Right renal cortex interstitium (tissue), 3 donors: ENCODE results near the gene ZNF814. TPM values are rescaled to one million over a fixed set of nuclear protein-coding genes. Genes with fewer than 3 reads are reported as not detected.
"Not testable (repeated sequence)": the region's sequence is repeated elsewhere in the genome, so short reads cannot be mapped to it uniquely, and the experiment has no call there.

ENCODE experiments used
- DNase-seq, 3 donors: peaks; one replicate each; pipeline ENCODE4 v3.0.0-alpha.2; 2013; ENCODE audit warnings: low read depth in 3 of 3, low spot score in 2 of 3
- polyA plus RNA-seq, 3 donors: library from polyadenylated mRNA; unstranded; fragments of 120-200 nt; gene quantifications; one replicate each; pipeline ENCODE4 v1.2.1, GENCODE V29; 2013; ENCODE audit not compliant: insufficient read length in 3 of 3

ZNF814 gene
- polyA plus RNA-seq, 3 donors, result 52.9 to 54.8 (median 53.1) TPM

DNA sequence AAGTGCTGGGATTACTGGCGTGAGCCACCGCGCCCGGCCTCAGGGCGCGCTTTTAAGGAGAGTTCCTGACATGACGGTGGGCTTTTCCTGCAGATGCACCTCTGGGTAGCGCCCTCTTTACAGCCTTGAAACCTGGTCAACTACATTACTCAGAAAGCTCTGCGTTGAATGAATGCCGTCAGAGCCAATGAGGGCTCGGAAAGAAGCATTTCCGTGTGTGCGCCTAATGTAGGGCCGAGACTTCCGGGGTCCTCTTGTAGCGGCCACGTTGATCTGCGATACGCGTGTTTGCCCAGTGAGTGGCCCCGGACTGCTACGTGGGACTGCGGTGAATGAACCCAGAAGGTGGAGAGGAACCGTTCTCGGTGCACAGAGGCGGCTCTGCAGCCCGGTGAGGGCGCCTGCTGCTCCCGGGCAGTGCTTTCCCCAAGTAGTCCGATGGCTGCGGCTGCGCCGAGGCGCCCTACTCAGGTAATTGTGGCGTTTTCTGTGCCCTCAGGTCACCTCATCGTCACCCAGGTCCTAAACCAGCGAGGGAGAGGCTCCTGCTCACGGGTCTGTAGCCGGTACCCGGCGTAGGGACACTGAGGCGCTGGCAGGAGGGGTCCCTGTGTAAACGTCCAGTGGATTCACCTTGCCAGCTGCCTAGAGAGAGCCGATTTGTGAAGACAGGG is 69.2 kb downstream of the ZNF814 start:
- DNase-seq, result peak in 2 of 3 donors; percentile 78 to 87

DNA sequence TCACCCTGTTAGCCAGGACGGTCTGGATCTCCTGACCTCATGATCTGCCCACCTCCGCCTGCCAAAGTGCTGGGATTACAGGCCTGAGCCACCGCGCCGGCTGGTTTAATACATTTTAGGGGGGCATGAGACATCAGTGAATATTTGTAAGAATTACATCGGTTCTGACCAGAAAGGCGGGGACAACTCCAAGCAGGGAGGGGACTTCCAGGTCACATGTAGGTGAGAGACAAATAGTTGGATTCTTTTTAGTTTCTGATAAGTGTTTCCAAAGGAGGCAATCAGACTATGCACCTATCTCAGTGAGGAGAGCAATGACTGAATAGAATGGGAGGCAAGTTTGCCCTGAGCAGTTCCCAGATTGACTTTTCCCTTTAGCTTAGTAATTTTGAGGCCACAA is 70.5 kb downstream of the ZNF814 start:
- no peak for DNase-seq

DNA sequence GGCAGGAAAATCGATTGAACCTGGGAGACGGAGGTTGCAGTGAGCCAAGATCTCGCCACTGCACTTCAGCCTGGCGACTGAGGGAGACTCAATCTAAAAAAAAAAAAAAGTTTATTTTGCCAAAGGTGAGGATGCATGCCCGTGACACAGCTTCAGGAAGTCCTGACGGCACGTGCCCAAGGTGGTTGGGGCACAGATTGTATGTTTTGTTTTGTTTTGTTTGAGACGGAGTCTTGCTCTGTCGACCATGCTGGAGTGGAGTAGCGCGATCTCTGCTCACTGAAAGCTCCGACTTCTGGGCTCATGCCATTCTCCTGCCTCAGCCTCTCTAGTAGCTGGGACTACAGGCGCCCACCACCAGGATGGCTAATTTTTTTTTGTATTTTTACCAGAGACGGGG is 70.9 kb downstream of the ZNF814 start:
- DNase-seq, result no peak

DNA sequence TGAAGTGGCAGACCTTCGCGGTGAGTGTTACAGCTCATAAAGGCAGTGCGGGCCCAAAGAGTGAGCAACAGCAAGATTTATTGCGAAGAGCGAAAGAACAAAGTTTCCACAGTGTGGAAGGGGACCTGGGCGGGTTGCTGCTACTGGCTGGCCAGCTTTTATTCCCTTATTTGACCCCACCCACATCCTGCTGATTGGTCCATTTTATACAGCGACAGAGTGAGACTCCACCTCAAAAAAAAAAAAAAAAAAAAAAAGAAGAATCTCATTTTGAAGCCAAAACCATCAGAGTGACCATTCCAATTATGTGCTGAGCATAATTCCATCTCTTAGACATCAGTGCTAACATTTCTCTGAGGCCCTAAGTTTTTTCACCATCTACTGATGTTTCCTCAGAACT is 72.2 kb downstream of the ZNF814 start:
- no peak for DNase-seq

DNA sequence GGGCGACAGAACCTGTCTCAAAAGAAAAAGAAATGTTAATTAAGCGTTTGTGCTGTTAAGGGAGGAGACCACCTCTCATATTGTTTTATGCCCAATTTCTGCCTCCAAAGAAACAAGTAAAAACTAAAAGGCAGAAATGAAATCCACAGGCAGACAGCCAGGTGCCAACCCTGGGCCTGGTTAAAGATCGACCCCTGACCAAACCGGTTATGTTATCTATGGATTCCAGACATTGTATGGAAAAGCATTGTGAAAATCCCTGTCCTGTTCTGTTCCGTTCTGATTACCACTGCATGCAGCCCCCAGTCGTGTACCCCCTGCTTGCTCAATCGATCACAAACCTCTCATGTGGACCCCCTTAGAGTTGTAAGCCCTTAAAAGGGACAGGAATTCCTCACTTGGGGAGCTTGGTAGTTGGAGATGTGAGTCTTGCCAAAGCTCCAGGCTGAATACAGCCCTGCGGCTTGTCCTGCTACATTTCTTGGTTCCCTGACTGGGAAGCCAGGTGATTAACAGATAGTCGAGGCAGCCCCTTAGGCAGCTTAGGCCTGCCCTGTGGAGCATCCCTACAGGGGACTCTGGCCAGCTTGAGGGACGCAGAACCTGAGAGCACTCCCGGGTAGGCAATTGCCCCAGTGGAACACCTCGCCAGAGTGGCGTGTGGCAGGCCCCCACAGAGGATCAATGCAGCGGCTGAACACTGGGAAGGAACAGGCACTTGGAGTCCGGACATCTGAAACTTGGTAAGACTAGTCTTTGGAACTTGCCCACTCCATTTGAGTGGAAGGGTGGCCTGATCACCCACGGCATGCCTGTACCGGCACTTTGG is 73.4 kb downstream of the ZNF814 start:
- DNase-seq, result no peak

DNA sequence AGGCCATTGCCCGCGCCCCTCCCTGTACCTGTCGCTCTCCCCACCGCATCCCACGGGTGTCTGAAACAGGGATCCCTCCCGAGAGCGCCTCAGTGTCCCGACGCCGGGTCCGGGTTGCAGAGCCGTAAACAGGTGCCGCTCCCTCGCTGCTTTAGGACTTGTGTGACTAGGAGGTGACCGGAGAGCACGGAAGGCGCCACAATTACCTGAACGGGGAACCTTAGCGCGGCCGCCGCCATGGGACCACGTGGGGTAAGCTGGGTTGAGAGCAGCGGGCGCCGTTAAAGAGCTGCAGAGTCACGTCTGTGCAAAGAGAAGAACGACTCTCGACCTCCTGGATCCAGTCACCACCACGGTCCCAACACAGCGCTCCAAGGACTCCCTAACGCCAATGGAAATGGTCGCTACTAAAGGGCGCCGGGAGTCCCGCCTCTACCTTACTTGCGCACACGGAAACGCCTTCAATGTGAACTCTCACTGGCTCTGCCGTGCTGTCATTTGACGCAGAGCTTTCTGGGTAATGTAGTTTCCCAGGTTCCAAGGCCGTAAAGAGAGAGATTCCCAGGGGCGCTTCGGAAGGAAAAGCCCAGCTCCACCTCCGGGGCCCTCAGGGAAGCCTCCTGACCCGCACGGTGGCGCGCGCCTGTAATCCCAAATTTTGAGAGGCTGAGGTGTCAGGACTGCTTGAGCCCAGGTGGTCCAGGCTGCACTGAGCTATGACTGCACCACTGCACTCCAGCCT is 74.2 kb downstream of the ZNF814 start, which contains the start of gene ZNF552:
ZNF552 (minus strand) TSS at position 409 of the 742 bp plus-strand sequence; CDS start at position 239, 170 bp downstream.
- DNase-seq, result peak in 2 of 3 donors; percentile 84 to 87

DNA sequence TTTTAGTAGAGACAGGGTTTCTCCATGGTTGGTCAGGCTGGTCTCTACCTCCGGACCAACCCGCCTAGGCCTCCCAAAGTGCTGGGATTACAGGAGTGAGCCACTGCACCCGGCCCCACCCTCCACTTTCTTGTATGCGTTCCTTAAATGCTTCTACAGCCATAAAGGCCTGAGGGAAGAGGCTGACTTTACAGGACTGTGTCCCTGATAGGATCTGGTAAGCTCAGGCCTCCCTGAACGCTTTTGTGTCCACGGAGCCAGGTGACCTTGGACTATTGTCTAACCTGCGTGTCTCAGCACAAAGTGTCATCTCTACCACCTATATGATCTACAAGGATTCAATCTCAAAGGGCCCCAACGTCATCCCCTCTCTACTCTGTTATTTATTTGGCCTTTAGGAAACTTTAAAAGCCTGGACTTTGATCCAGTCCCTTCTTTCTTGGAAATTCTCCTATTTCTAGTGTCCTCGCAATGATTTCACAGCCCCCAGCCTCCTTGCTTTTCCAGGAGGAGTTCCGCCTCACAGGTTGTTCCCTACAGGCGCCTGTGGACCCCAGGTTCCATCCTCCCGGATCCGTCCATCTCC is 74.8 kb downstream of the ZNF814 start:
- no peak for DNase-seq

DNA sequence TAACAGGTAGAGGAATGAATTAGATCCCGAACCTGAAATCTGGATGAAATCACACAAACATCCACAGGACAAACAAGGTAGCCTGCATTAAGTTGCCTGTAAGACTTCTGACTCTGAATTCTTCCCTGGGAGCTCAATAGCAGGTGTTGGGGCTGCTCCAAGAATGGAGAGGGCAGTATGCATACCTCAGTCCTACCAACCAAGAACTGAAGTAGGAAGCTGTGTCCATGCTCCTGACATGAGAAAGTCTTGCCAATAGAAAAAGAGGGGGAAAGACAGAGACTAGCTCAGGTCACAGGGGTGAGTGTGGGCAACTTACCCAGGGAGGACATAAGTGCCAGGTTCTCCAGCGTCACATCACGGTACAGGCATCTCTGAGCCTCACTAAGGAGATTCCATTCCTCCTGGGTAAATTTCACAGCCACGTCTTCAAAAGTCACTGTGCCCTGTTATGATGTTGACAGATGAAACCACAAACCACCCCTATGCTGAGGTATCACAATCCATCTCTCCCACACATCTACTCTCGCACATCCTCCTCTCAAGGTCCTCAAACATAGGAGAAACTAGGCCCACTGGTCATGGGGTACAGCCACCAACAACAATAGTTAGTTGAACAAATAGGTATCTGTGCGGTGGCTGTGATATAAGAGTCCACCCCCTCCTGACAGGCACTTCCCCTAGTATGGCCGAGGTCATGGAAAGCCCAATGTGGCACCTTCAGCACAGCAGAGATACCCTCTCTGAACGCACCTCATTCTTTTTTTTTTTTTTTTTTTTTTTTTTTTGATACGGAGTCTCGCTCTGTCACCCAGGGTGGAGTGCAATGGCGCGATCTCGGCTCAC is 75.6 kb downstream of the ZNF814 start:
- not testable (repeated sequence) for DNase-seq

DNA sequence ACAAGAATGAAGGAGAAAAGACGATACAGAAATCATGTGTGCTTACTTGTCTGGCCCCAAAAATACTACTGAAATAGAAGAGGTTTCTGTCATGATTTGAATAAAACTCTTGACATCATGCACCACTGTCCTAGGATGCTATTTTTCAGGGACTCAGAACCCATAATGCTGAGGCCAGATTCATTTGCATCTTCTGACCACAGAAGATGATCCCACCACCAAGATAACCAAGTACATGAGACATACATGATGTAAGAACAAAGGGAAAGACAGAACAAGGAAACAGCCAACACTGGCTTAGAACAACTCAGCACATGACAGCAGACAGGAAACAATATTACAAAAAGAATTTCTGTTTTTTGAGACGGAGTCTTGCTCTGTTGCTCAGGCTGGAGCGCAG is 76.6 kb downstream of the ZNF814 start:
- no peak for DNase-seq

DNA sequence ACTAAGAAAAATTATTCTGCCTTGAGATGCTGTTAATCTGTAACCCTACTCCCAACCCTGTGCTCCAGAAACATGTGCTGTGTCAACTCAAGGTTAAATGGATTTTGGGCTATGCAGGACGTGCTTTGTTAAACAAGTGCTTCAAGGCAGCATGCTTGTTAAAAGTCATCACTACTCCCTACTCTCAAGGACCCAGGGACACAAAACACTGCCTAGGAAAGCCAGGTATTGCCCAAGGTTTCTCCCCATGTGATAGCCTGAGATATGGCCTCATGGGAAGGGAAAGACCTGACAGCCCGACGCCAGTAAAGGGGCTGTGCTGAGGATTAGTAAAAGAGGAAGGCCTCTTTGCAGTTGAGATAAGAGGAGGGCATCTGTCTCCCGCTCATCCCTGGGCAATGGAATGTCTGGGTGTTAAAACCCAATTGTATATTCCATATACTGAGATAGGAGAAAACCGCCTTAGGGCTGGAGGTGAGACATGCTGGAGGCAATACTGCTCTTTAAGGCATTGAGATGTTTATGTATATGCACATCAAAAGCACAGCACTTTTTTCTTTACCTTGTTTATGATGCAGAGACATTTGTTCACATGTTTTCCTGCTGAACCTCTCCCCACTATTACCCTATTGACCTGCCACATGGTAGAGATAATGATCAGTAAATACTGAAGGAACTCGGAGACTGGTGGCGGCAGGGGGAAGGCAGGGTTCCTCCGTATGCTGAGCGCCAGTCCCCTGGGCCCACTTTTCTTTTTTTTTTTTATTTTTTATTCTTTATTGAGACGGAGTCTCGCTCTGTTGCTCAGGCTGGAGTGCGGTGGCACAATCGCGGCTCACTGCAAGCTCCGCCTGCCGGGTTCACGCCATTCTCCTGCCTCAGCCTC is 78.2 kb downstream of the ZNF814 start:
- not testable (repeated sequence) for DNase-seq

DNA sequence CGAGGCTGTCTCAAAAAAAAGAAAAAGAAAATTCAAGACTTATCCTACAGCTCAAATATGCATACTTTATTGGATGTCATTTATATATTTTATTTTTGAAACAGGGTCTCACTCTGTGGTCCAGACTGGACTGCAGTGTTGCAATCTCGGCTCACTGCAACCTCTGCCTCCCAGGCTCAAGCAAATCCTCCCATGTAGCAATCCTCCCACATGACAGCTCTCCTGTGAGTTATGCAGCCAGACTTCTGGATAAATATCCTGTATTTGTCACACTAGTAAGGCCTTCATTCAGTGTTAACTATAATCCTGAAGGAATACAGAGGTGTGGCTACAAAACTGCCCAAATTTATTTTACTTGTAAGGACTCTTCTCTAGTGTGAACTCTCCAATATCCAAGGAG is 81.3 kb downstream of the ZNF814 start:
- DNase-seq, result no peak

DNA sequence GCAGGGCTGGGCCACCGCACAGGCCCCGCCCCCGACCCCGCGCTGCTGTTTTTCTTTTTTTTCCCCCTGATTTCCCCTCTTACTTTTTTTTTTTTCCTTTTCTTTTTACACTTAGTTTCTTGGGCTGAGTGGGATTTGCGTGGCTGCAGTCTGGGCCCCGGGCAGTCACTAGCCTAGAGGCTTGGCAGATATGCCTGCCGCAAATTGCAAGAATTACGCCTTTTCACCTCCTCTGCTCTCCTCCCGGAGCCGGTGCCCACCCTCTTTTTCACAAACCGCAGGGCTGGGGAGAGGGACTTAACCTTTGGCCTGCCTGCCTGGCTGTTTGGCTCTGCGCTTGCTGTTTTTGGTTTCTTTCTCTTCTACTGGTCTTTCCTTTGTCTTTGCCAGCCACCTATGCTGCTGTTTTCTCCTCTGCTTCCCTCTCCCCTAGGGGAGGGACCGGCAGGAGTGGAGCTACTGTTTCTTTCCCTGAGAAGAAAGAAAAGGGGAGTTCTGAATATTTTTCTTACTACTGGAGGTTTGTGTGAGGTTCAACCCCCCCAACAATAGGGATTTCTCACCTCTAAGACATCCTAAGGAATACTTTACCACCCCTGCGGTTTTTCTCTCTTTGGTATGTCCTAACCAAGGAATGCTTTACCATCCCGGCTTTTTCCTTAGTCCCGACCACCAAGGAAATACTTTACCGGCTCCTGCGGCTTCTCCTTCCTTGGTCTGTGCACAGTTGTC is 85.1 kb downstream of the ZNF814 start:
- no peak for DNase-seq

DNA sequence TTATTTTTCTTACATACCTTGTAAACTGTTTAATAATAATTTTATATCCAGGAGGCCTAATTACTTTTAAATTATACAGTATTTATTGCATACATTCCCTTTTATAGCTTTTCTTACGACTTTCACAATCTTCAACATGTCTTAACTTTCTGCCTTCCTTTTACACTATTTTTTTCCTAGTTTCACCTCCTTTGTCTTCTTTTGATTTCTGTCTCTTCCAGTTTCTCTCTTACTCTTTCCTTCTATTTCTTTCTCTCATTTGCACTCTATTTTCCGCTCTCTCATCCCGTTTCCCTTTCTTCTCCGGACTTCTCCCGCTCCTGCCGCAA is 85.6 kb downstream of the ZNF814 start:
- no peak for DNase-seq

DNA sequence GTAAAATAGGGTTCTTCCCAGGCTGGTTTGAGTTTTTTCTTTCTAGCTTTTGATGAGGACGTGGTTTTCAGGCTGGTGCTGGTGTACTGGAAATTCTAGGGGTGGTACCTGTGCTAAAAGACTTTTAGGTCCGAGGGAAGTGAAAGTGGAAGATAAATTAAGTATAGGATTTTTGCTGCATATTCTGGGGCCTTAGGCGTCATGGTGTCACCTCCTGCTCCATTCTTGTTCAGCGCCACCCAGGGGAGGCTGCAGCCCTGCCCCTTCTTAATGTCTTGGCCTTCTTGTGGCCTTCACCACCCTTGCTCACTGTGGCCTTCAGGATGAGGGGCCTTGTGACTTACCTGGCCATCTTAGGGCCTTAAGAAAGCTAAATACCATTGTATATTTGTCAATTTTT is 86.6 kb downstream of the ZNF814 start:
- DNase-seq, result no peak

DNA sequence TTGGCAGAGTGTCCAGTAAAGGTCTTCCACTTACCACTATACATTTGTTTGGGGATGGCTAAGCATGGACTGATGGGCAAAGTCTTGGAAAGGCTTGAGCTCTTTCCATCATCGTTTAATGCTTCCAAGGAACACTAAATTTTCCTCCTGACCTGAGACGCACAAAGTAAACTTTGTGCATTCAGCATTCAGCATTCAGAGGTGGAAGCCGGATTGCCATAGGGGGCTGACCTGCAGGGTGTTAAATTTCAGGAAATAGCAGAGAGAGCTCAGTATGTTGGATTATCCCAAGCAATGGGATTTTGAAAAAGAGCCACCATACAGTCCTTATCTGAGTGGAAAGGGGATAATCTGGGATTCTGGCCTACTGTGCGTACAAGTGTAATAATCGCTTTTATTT is 88.1 kb downstream of the ZNF814 start:
- no peak for DNase-seq
